ENCODE results near the gene IQGAP3. TPM values are rescaled to one million over a fixed set of nuclear protein-coding genes. Genes with fewer than 3 reads are reported as not detected.

The IQGAP3 gene
- total RNA-seq, 4 donors from 2014 or later = 1.7 to 9.4 (median 2.9) TPM

GRCh38 chr1:156598731-156599432, 26.5 kb upstream of the IQGAP3 start:
- Histone ChIP-seq H3K27me3 (no peaks in the 10 kb centered on the region), H3K9me3 (no peaks in the 10 kb centered on the region), H3K4me3 (no peak overlapping the region), H3K36me3 (peaks cover 0 to 9% (median 0%) of the 10 kb centered on the region in 4 donors), H3K27ac (no peak overlapping the region), H3K4me1 (peaks cover 9 to 20% (median 17%) of the 10 kb centered on the region in 4 donors)
- no peak for DNase-seq
- intact Hi-C loops (cut with DNase I; ENCODE audit: low total_unique reads) (no loop called here), in situ Hi-C loops (cut with MboI; ENCODE audit: low pct_ligation_motif_present in 1 of 4, low pct_unique_long_range_greater_than_20kb in 1 of 4, low sequenced_read_pairs in 3 of 4) (no loop called here)
- 93 to 94% methylated on average over 3 to 4 of the region's 4 CpGs for WGBS, 2 donors (ENCODE audit: low coverage in 1 of 2)
- no peak for TF ChIP-seq EP300 (IDR thresholded peaks at IDR 0.05; ENCODE audit: low read depth)
- TF ChIP-seq POLR2A (IDR thresholded peaks at IDR 0.05) = no peak
- TF ChIP-seq, protein P1, sequence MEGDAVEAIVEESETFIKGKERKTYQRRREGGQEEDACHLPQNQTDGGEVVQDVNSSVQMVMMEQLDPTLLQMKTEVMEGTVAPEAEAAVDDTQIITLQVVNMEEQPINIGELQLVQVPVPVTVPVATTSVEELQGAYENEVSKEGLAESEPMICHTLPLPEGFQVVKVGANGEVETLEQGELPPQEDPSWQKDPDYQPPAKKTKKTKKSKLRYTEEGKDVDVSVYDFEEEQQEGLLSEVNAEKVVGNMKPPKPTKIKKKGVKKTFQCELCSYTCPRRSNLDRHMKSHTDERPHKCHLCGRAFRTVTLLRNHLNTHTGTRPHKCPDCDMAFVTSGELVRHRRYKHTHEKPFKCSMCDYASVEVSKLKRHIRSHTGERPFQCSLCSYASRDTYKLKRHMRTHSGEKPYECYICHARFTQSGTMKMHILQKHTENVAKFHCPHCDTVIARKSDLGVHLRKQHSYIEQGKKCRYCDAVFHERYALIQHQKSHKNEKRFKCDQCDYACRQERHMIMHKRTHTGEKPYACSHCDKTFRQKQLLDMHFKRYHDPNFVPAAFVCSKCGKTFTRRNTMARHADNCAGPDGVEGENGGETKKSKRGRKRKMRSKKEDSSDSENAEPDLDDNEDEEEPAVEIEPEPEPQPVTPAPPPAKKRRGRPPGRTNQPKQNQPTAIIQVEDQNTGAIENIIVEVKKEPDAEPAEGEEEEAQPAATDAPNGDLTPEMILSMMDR (IDR thresholded peaks at IDR 0.05) = no peak
- no peak for TF ChIP-seq POLR2AphosphoS5 (IDR thresholded peaks at IDR 0.05)

DNA sequence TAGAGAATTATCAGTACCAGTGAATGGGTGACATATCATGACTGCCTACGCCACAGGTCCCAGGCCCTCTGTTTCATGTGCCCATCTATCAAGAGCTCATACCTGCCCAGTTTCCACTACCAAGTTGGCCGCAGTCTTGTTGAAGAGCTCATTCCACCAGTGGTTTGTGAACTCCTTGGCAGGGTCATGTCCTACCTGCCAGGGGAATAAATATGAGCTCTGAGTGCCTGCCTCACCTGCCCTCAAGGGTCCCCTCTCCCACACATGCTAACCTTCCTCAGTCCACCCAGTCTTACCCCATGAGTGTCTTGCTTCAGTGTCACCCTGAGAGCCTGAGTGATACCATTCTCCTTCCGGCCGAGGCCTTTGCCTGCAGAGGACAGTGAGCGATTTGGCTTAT, 25.8 kb upstream of the IQGAP3 start:
- WGBS, 2 donors (ENCODE audit: low coverage in 1 of 2) = 93% methylated on average over 5 of the region's 5 CpGs; no CpG with 5 or more reads in 1 of the 2 donors
- Histone ChIP-seq H3K27me3 (no peaks in the 10 kb centered on the region), H3K4me1 (peaks cover 9 to 20% (median 17%) of the 10 kb centered on the region in 4 donors), H3K9me3 (no peaks in the 10 kb centered on the region), H3K4me3 (no peak overlapping the region), H3K36me3 (peaks cover 0 to 9% (median 0%) of the 10 kb centered on the region in 4 donors), H3K27ac (no peak overlapping the region)
- in situ Hi-C loops (cut with MboI; ENCODE audit: low pct_ligation_motif_present in 1 of 4, low pct_unique_long_range_greater_than_20kb in 1 of 4, low sequenced_read_pairs in 3 of 4) = no loop called here
- DNase-seq = no peak
- intact Hi-C loops (cut with DNase I; ENCODE audit: low total_unique reads) = no loop called here
- TF ChIP-seq EP300 (IDR thresholded peaks at IDR 0.05; ENCODE audit: low read depth) (no peak), POLR2AphosphoS5 (IDR thresholded peaks at IDR 0.05) (no peak), POLR2A (IDR thresholded peaks at IDR 0.05) (no peak)
- TF ChIP-seq, protein P1 (IDR thresholded peaks at IDR 0.05) = no peak

GRCh38 chr1:156596426-156596825, 24.1 kb upstream of the IQGAP3 start:
- intact Hi-C loops (cut with DNase I; ENCODE audit: low total_unique reads) = no loop called here
- H3K27ac ChIP-seq = no peak overlapping the region
- in situ Hi-C loops (cut with MboI; ENCODE audit: low pct_ligation_motif_present in 1 of 4, low pct_unique_long_range_greater_than_20kb in 1 of 4, low sequenced_read_pairs in 3 of 4) = no loop called here
- 76% methylated on average over 3 of the region's 3 CpGs; no CpG with 5 or more reads in 1 of the 2 donors for WGBS, 2 donors (ENCODE audit: low coverage in 1 of 2)
- H3K27me3 ChIP-seq = no peaks in the 10 kb centered on the region
- H3K4me1 ChIP-seq = peaks cover 10 to 19% (median 17%) of the 10 kb centered on the region in 4 donors
- peaks cover 0 to 9% (median 0%) of the 10 kb centered on the region in 4 donors for H3K36me3 ChIP-seq
- TF ChIP-seq EP300 (IDR thresholded peaks at IDR 0.05; ENCODE audit: low read depth) (no peak), POLR2AphosphoS5 (IDR thresholded peaks at IDR 0.05) (no peak), POLR2A (IDR thresholded peaks at IDR 0.05) (no peak)
- TF ChIP-seq, protein P1 (IDR thresholded peaks at IDR 0.05) = no peak
- no peak for DNase-seq
- no peaks in the 10 kb centered on the region for H3K9me3 ChIP-seq
- no peak overlapping the region for H3K4me3 ChIP-seq

- no peak for DNase-seq
- Histone ChIP-seq H3K27ac (no peak overlapping the region), H3K9me3 (no peaks in the 10 kb centered on the region), H3K27me3 (no peaks in the 10 kb centered on the region), H3K4me3 (no peak overlapping the region), H3K4me1 (peaks cover 9 to 17% (median 12%) of the 10 kb centered on the region in 4 donors), H3K36me3 (peaks cover 0 to 9% (median 0%) of the 10 kb centered on the region in 4 donors)
- in situ Hi-C loops (cut with MboI; ENCODE audit: low pct_ligation_motif_present in 1 of 4, low pct_unique_long_range_greater_than_20kb in 1 of 4, low sequenced_read_pairs in 3 of 4) (no loop called here), intact Hi-C loops (cut with DNase I; ENCODE audit: low total_unique reads) (no loop called here)
- TF ChIP-seq, protein P1 (IDR thresholded peaks at IDR 0.05) = no peak
- no peak for TF ChIP-seq POLR2AphosphoS5 (IDR thresholded peaks at IDR 0.05)
- TF ChIP-seq EP300 (IDR thresholded peaks at IDR 0.05; ENCODE audit: low read depth) = no peak
- no peak for TF ChIP-seq POLR2A (IDR thresholded peaks at IDR 0.05)
- WGBS, 2 donors (ENCODE audit: low coverage in 1 of 2) = 91 to 94% methylated on average over 2 of the region's 2 CpGs
These were observed 22.7 kb upstream of the IQGAP3 start for GRCh38 chr1:156595016-156595415.

Data from transverse colon (tissue), 4 donors.